Coronary artery (tissue), 2 donors: Measurements from ENCODE around the gene GMPPB.

Experiments
- DNase-seq: peaks from one replicate; pipeline ENCODE4 v3.0.0-alpha.2; 2017; ENCODE audit warnings: low spot score
- H3K27ac ChIP-seq, 2 donors: fragments of 200-600 bp; sonication (generic); one replicate each; pipeline ENCODE4 v1.5.1; 2016 to 2019
- H3K4me3 ChIP-seq: fragments of 200-600 bp; sonication (generic); 2 replicates; pipeline ENCODE4 v1.5.1; 2016; ENCODE audit warnings: mild to moderate bottlenecking, moderate library complexity
- TF ChIP-seq, protein P1 (sequence below): fragments of 200-600 bp; sonication (generic); IDR thresholded peaks from one replicate; pipeline ENCODE4 v1.5.1; 2019; ENCODE audit warnings: antibody characterized with exemption

The GMPPB gene

DNA sequence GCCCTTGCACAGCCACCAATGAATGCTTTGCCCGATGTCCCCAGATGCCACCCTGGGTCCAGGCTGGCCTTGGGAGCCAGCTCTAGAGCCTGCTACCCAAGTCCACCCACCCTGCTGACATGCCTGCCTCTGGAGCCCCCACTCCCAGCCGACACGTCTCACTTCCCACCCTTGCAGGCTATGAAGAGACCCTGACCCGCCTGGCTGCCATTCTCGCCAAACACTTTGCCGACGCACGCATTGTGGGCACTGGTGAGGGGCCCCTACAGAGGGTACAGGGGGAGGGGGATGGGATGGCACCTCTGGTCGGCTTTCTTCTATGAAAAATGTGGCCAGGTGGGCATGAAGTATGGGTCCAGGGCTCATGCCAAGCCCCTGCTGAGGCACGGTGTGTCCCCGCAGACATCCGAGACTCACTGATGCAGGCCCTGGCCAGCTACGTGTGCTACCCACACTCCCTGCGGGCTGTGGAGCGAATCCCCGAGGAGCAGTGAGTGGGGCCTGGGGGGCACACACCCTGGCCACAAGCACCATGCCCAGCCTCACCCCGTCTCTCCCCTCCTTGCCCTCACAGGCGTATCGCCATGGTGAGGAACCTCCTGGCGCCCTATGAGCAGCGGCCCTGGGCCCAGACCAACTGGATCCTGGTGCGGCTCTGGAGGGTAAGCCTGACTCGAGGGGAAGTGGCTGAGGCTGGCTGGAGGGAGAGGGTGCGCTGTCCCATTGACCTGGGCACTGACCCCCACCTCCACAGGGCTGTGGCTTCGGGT, 10.2 kb downstream of the GMPPB start:
- no peak overlapping the region for H3K27ac ChIP-seq
- TF ChIP-seq, protein P1, sequence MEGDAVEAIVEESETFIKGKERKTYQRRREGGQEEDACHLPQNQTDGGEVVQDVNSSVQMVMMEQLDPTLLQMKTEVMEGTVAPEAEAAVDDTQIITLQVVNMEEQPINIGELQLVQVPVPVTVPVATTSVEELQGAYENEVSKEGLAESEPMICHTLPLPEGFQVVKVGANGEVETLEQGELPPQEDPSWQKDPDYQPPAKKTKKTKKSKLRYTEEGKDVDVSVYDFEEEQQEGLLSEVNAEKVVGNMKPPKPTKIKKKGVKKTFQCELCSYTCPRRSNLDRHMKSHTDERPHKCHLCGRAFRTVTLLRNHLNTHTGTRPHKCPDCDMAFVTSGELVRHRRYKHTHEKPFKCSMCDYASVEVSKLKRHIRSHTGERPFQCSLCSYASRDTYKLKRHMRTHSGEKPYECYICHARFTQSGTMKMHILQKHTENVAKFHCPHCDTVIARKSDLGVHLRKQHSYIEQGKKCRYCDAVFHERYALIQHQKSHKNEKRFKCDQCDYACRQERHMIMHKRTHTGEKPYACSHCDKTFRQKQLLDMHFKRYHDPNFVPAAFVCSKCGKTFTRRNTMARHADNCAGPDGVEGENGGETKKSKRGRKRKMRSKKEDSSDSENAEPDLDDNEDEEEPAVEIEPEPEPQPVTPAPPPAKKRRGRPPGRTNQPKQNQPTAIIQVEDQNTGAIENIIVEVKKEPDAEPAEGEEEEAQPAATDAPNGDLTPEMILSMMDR = no peak
- no peak overlapping the region for H3K4me3 ChIP-seq
- no peak for DNase-seq

DNA sequence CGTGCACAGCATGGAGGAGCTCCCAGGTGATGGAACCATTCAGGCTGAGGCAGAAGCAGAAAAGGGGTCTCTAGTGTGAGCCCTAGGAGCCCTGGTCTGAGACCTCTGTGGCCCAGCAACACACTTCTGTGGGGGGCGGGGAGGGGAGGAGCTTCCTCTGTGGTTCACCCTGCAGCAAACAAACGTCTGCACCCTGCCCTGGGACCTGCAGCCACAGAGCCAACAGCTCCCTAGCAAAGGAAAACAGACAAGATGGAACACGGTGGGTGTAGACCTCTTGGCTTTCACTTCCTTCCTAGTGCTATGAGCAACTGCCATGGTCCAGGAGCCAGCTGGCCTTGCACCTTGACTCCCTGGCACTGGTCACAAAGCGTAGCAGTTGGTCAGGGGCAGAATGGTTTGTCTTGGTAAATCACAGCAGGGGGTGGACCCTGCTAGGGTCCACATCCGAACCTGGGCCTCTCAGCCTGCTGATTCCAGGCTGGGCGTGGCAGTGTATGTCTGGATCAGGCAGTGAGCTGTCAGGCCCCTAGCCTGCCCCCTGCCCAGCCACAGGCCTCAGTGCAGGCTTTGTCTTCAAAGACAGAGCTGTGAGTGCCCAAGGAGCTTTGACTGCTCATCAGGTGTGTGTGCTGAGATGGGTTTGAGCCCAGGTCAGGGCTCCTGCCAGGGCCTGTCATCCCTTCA, 11.0 kb downstream of the GMPPB start:
- TF ChIP-seq, protein P1 = no peak
- no peak overlapping the region for H3K27ac ChIP-seq
- H3K4me3 ChIP-seq = no peak overlapping the region
- no peak for DNase-seq

- H3K27ac ChIP-seq = no peak overlapping the region
- TF ChIP-seq, protein P1 = no peak
- no peak overlapping the region for H3K4me3 ChIP-seq
- no peak for DNase-seq
Measured at GRCh38 chr3:49712166-49712565, 11.6 kb downstream of the GMPPB start.

- Histone ChIP-seq H3K4me3 (no peak overlapping the region), H3K27ac (no peak overlapping the region)
- no peak for DNase-seq
- TF ChIP-seq, protein P1 = no peak
Measured at GRCh38 chr3:49711489-49711888, 12.3 kb downstream of the GMPPB start.

DNA sequence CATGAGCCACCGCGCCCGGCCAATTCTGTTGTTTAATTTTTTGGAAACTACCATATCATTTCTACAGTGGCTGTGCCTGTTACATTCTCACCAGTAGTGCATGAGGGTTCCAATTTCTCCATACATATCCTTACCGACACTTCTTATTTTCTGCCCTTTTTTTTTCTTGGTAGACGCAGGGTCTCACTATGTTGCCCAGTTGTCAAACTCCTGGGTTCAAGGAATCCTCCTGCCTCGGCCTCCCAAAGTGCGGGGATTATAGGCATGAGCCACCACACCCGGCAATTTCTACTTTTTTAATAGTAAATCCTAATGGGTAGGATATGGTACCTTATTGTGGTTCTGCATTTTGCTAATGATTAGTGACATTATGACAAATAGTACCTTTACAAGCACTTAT, 13.9 kb downstream of the GMPPB start:
- Histone ChIP-seq H3K4me3 (no peak overlapping the region), H3K27ac (no peak overlapping the region)
- TF ChIP-seq, protein P1 = no peak
- no peak for DNase-seq

DNA sequence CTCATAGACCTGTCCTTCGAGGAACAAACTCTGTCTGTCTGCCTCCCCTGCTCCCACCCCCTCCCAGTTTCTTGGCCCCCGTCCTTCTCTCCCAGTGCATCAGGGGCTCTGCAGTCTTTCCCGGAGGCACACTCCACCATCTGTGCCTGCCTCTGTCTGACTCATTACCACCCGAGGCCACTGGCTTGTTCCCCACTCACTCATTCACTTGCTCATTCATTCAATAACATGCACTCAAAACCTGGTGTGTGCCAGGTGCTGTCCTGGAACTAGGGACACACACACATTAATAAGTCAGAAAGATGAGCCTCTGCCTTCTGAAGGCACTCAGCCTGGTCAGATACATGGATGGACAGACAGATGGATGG, 16.7 kb downstream of the GMPPB start:
- Histone ChIP-seq H3K27ac (no peak overlapping the region), H3K4me3 (no peak overlapping the region)
- DNase-seq = no peak
- TF ChIP-seq, protein P1 = no peak
